Measurements from ENCODE around the gene LITAF. TPM values are rescaled to one million over a fixed set of nuclear protein-coding genes. Genes with fewer than 3 reads are reported as not detected.
A peak's percentile ranks its signal among the peaks of the same experiment; 100 is the strongest.
"Not testable (repeated sequence)": the region's sequence is repeated elsewhere in the genome, so short reads cannot be mapped to it uniquely, and the experiment has no call there.

LITAF gene
- total RNA-seq, 1 experiment from 2014 or later: 130 TPM

- no peak for DNase-seq (ENCODE audit: low read depth, low spot score)
- in situ Hi-C loops (cut with HindIII; ENCODE audit: low pct_unique_long_range_greater_than_20kb, low sequenced_read_pairs): no loop called here
Measured at GRCh38 chr16:11605891-11606290, 19.2 kb upstream of the LITAF start.

- in situ Hi-C loops (cut with HindIII; ENCODE audit: low pct_unique_long_range_greater_than_20kb, low sequenced_read_pairs): no loop called here
- no peak for DNase-seq (ENCODE audit: low read depth, low spot score)
Measured at GRCh38 chr16:11605564-11605886, 18.8 kb upstream of the LITAF start.

- DNase-seq (ENCODE audit: low read depth, low spot score): no peak
Measured at GRCh38 chr16:11604783-11605563, 18.3 kb upstream of the LITAF start.

GRCh38 chr16:11604296-11604695 is 17.6 kb upstream of the LITAF start:
- in situ Hi-C loops (cut with HindIII; ENCODE audit: low pct_unique_long_range_greater_than_20kb, low sequenced_read_pairs); DNase-seq (ENCODE audit: low read depth, low spot score): not testable (repeated sequence)

More at GRCh38 chr16:11604783-11605563, 18.3 kb upstream of the LITAF start:
- in situ Hi-C loops (cut with HindIII; ENCODE audit: low pct_unique_long_range_greater_than_20kb, low sequenced_read_pairs): no loop called here

GRCh38 chr16:11603331-11603750 is 16.6 kb upstream of the LITAF start:
- DNase-seq (ENCODE audit: low read depth, low spot score): no peak
- in situ Hi-C loops (cut with HindIII; ENCODE audit: low pct_unique_long_range_greater_than_20kb, low sequenced_read_pairs): no loop called here

GRCh38 chr16:11602321-11602720 is 15.6 kb upstream of the LITAF start:
- in situ Hi-C loops (cut with HindIII; ENCODE audit: low pct_unique_long_range_greater_than_20kb, low sequenced_read_pairs): no loop called here
- DNase-seq (ENCODE audit: low read depth, low spot score): no peak

GRCh38 chr16:11601911-11602310 is 15.2 kb upstream of the LITAF start:
- no peak for DNase-seq (ENCODE audit: low read depth, low spot score)
- in situ Hi-C loops (cut with HindIII; ENCODE audit: low pct_unique_long_range_greater_than_20kb, low sequenced_read_pairs): no loop called here

- in situ Hi-C loops (cut with HindIII; ENCODE audit: low pct_unique_long_range_greater_than_20kb, low sequenced_read_pairs): no loop called here
- no peak for DNase-seq (ENCODE audit: low read depth, low spot score)
Measured at GRCh38 chr16:11601425-11601824, 14.7 kb upstream of the LITAF start.

GRCh38 chr16:11599579-11599978 is 12.9 kb upstream of the LITAF start:
- DNase-seq (ENCODE audit: low read depth, low spot score): no peak
- in situ Hi-C loops (cut with HindIII; ENCODE audit: low pct_unique_long_range_greater_than_20kb, low sequenced_read_pairs): no loop called here

- in situ Hi-C loops (cut with HindIII; ENCODE audit: low pct_unique_long_range_greater_than_20kb, low sequenced_read_pairs): no loop called here
- no peak for DNase-seq (ENCODE audit: low read depth, low spot score)
Measured at GRCh38 chr16:11597235-11598095, 10.7 kb upstream of the LITAF start.

- DNase-seq (ENCODE audit: low read depth, low spot score): no peak
- in situ Hi-C loops (cut with HindIII; ENCODE audit: low pct_unique_long_range_greater_than_20kb, low sequenced_read_pairs): no loop called here
Measured at GRCh38 chr16:11596572-11597226, 10.0 kb upstream of the LITAF start.

- DNase-seq (ENCODE audit: low read depth, low spot score): no peak
- in situ Hi-C loops (cut with HindIII; ENCODE audit: low pct_unique_long_range_greater_than_20kb, low sequenced_read_pairs): no loop called here
Measured at GRCh38 chr16:11593581-11593980, 6.9 kb upstream of the LITAF start.

- DNase-seq (ENCODE audit: low read depth, low spot score); in situ Hi-C loops (cut with HindIII; ENCODE audit: low pct_unique_long_range_greater_than_20kb, low sequenced_read_pairs): not testable (repeated sequence)
Measured at GRCh38 chr16:11593076-11593475, 6.4 kb upstream of the LITAF start.

- DNase-seq (ENCODE audit: low read depth, low spot score); in situ Hi-C loops (cut with HindIII; ENCODE audit: low pct_unique_long_range_greater_than_20kb, low sequenced_read_pairs): not testable (repeated sequence)
Measured at GRCh38 chr16:11591630-11592029, 4.9 kb upstream of the LITAF start.

- in situ Hi-C loops (cut with HindIII; ENCODE audit: low pct_unique_long_range_greater_than_20kb, low sequenced_read_pairs): no loop called here
- no peak for DNase-seq (ENCODE audit: low read depth, low spot score)
Measured at GRCh38 chr16:11589198-11589550, 2.5 kb upstream of the LITAF start.

GRCh38 chr16:11588321-11589197 is 1.8 kb upstream of the LITAF start:
- in situ Hi-C loops (cut with HindIII; ENCODE audit: low pct_unique_long_range_greater_than_20kb, low sequenced_read_pairs): no loop called here
- no peak for DNase-seq (ENCODE audit: low read depth, low spot score)

- in situ Hi-C loops (cut with HindIII; ENCODE audit: low pct_unique_long_range_greater_than_20kb, low sequenced_read_pairs): no loop called here
- peak; percentile 14 for DNase-seq (ENCODE audit: low read depth, low spot score)
Measured at GRCh38 chr16:11587643-11588247, 1.0 kb upstream of the LITAF start.

Measured in SK-MEL-5 (cell line).